ENCODE measurements around the gene AUTS2. TPM values are rescaled to one million over a fixed set of nuclear protein-coding genes. Genes with fewer than 3 reads are reported as not detected.

Gene AUTS2
- total RNA-seq, 1 donor from 2014 or later = 49.8 TPM

DNA sequence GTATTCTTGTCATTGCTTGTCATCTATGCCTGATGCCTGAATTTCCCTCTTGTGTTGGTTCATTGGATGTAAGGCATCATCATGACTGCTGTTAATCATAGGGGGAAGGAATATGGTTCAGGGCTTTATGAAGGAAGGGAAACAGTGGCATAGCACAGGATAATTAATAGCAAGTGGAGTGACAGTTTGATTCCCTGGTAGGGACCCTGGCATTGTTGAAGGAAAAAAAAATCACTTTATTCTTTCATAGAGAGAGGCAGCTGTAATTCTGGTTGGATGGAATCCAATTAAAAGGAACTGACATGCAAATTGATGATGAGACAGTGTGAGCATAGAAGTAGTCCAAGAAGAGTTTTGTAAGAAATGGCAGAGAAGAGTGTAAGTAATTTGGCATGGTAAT lies 121.4 kb downstream of the AUTS2 start:
- DNase-seq (ENCODE audit: low spot score) = no peak

GRCh38 chr7:69722843-69723242 lies 124.6 kb downstream of the AUTS2 start:
- peak; percentile 72 for DNase-seq (ENCODE audit: low spot score)

GRCh38 chr7:69723663-69724062 lies 125.4 kb downstream of the AUTS2 start:
- no peak for DNase-seq (ENCODE audit: low spot score)

GRCh38 chr7:69728304-69728703 lies 130.0 kb downstream of the AUTS2 start:
- DNase-seq (ENCODE audit: low spot score) = no peak

DNA sequence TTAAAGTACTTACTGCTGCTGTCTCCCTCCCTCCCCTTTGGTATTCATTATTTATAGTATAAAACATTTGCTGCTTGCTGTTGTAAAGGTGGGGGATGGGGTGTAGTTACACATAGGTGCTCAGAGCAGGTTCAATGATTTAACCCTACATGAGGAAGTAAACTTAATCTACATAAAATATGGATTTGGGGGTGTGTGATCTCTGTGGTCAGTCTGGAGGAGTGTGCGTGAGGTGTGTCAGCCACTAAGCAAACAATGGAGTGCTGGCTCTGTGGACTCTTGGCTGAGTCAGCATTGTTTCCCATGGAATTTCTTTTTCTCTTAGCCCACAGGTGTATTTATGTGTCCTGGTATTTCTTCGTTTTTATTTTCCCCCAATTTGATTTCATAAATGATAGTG lies 133.9 kb downstream of the AUTS2 start:
- no peak for DNase-seq (ENCODE audit: low spot score)

GRCh38 chr7:69735582-69735981 lies 137.3 kb downstream of the AUTS2 start:
- no peak for DNase-seq (ENCODE audit: low spot score)

DNA sequence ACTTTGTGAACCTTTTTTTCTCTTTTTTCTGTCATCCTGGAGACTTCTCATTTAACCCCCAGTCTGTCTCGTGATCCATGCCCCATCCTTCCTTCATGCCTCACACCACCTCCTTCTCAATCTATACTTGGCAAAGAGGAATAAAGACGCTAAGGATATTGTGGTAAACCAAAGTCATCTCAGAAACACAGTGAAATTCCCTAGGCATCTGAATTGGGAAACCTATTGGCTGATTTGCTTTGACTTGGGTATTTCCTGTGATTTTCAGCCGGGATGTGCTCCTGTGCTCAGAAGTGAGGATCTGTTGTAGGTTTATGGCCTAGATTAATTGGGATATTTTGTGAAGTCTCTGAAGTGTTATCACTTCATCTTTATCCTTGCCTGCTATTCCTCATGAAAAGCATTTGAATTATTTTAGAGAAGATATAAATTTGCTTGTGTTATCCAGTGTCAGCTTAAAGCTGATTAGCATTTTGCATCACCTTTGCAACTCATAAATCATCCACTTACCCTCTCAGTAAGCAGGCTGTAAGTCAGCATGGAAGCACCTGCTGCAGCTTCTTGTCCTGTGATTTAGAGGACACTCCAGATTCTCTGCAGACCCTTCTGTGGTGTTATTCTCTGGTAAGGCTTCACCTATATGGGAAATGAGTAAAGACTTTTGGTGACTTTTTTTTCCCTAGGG lies 138.0 kb downstream of the AUTS2 start:
- no peak for DNase-seq (ENCODE audit: low spot score)

DNA sequence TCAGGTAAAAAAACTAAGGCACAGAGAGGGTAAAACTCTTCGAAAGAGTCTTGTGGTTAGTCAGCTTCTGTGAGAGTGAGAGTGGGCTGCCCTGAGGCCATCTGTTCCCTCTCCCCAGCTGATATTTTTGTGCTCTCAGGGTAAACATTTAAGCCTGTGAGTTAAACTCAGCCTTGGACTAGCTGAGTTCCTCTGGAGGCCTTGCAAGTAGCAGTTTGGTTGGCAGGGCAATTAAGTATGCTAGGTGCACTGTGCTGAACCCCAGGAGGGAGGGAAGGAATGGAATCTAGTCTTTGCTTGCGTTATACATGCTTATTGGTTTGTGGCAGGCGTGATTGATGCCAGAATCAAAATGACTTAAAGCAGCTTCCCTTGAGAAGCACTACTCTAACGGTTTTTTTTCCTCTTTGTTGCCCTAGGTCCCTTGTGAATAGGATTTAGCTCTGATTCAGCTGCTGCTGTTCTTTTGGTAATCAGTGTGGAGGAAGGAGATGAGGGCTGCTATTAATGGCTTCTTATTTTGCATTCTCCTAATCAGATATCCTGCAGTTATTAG lies 140.2 kb downstream of the AUTS2 start:
- peak; percentile 26 for DNase-seq (ENCODE audit: low spot score)

- DNase-seq (ENCODE audit: low spot score) = no peak
These were observed 140.9 kb downstream of the AUTS2 start for GRCh38 chr7:69739190-69739589.

- DNase-seq (ENCODE audit: low spot score) = no peak
These were observed 141.7 kb downstream of the AUTS2 start for GRCh38 chr7:69739931-69740431.

GRCh38 chr7:69742237-69742636 lies 144.0 kb downstream of the AUTS2 start:
- DNase-seq (ENCODE audit: low spot score) = no peak

DNA sequence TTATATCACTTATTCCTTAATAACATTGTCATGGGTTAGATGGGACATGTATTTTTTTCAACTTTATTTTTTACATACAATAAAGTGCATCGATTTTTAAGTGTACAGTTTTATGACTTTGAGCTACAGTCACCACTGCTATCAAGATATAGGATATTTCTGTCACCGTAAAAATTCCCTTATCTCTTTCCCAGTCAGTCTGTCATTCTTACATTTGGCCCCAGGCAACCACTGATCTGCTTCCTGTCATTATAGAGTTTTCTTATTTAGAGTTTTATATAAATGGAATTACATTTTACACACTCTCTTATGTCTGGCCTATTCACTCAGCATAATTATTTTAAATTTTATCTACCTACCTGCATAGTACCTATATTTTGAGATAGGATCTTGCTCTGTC lies 145.2 kb downstream of the AUTS2 start:
- no peak for DNase-seq (ENCODE audit: low spot score)

GRCh38 chr7:69744026-69744425 lies 145.8 kb downstream of the AUTS2 start:
- no peak for DNase-seq (ENCODE audit: low spot score)

DNA sequence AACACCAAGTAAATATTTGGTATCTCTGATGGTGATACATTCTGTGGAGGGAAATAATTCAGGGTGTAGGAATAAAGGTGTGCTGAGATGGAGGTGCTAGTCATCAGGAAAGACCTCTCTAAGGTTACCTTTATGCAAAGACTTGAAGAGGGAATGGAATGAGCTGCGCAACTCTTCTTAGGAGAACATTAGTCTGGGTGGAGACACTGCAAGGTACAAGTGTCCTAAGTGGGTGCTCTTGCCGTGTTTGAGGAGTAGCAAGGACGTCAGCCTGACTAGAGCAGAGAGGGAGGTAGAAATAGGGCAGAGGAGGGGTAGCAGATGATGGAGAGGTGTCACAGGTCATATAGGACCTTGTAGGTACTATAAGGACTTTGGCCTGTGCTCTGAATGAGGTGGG lies 148.1 kb downstream of the AUTS2 start:
- DNase-seq (ENCODE audit: low spot score) = no peak

DNA sequence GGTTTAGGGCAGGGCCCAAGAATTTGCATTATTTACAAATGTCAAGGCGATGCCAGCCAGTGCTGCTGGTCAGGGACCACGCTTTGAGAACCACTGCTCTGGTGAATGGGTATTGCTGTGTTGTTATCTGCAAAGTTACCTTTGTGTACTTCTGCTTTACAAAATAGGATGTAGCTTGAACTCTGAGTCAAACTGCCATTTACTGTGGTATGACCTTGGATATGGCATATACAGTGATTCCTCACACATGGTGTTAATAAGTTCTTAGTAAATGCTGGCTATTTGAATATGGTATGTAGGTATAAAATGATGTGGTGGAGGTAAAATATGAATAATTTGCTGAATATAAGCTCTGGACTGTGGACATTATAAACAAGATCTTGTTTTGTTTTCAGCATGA lies 148.9 kb downstream of the AUTS2 start:
- no peak for DNase-seq (ENCODE audit: low spot score)

GRCh38 chr7:69748530-69748929 lies 150.3 kb downstream of the AUTS2 start:
- DNase-seq (ENCODE audit: low spot score) = no peak

GRCh38 chr7:69749372-69749979 lies 151.2 kb downstream of the AUTS2 start:
- DNase-seq (ENCODE audit: low spot score) = peak; percentile 10

- DNase-seq (ENCODE audit: low spot score) = no peak
These were observed 151.7 kb downstream of the AUTS2 start for GRCh38 chr7:69749994-69750393.

DNA sequence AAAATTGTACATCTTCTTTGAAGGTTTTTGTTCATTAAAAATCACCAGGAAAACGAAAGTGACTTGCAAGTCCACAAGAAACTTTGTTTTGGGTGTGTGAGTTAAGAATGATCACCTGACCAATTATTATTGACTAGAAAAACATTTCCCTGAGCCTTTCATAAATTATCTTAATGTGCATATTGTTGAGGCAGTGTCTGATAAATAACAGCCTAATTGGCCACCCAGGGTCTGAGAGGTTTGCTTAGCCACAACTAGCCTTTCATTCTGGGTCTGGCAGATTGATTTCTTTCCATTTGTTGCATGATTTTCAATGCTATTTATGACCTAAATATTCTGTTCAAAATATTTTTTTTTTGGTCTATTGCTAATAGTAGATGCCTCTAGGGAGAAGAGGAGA lies 152.8 kb downstream of the AUTS2 start:
- DNase-seq (ENCODE audit: low spot score) = no peak

GRCh38 chr7:69753981-69754380 lies 155.7 kb downstream of the AUTS2 start:
- no peak for DNase-seq (ENCODE audit: low spot score)

GRCh38 chr7:69754476-69754875 lies 156.2 kb downstream of the AUTS2 start:
- DNase-seq (ENCODE audit: low spot score) = no peak

- peak; percentile 15 for DNase-seq (ENCODE audit: low spot score)
These were observed 158.0 kb downstream of the AUTS2 start for GRCh38 chr7:69756235-69756634.

DNA sequence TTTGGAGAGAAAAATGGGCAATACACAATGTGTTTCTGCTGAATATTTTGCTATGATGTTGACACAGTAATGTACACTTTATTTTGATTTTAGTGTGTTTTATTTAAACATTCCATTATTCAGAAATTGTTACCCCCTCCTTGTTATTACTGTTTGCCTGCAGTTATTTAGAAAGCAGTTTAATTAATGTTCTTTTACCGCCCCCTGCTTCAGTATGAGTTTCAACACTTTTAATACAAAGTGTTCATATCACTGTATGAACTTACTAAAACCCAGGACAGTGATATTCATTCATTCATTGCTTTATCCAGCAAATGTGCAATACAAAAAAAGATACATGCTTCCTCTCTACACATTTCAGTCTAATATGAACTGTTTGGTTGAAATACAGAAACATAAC lies 159.3 kb downstream of the AUTS2 start:
- DNase-seq (ENCODE audit: low spot score) = no peak

All from umbilical cord (tissue), 2 donors.